ENCODE measurements around the gene ENTPD8.

DNA sequence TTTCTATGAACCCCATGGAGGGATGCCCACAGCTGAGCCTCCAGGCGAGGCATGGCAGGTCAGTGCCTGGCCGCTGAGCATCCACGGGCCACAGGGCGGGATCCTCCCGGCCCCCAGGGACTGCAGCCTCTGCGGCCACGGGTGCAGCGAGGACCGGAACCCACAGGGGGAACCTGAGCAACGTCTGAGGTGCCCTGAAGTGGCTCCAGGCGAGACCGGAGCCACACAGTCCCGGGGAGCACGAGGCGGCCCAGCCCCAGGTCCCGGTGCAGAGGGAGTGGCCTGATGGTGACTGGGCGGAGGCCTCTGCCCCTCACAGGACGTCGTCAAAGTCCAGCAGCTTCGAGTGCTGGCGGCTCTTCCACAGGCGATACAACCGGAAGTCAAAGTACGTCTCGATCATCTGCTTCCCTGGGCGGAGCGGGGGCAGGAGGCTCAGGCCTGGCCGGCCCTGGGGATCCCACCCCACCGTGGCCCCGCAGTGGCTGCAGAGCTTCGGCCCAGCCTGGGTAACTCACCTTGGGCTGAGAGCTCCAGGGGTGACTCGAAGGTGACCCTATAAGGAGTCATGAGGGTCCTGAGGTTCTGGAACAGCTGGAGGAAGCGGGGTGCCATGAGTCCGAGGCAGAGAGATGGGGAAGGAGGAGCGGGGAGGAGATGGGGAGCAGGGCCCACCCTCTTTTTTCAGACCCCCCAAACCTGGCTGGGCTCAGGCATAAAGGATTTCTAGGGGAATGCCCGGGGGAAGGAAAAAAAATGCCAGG is 8.1 kb upstream of the ENTPD8 start:
- TF ChIP-seq NFIC (IDR thresholded peaks at IDR 0.05): no peak
- TF ChIP-seq REST (IDR thresholded peaks at IDR 0.05; ENCODE audit: low read depth): no peak
- TF ChIP-seq EP300 (IDR thresholded peaks at IDR 0.05; ENCODE audit: borderline replicate concordance): no peak
- no peak for TF ChIP-seq TCF12 (IDR thresholded peaks at IDR 0.05; ENCODE audit: low read depth)
- no peak for TF ChIP-seq RAD21 (IDR thresholded peaks at IDR 0.05; ENCODE audit: low read depth)
- TF ChIP-seq USF1 (IDR thresholded peaks at IDR 0.05): no peak
- no peak for TF ChIP-seq MAX (IDR thresholded peaks at IDR 0.05)
- TF ChIP-seq TAF1 (IDR thresholded peaks at IDR 0.05; ENCODE audit: low read depth): 0 out of 2 replicates have a peak, but pooled peaks have one; percentile 6
- TF ChIP-seq EGR1 (IDR thresholded peaks at IDR 0.05): no peak
- no peak for TF ChIP-seq YY1 (IDR thresholded peaks at IDR 0.05; ENCODE audit: low read depth)
- no peak for TF ChIP-seq CEBPB (IDR thresholded peaks at IDR 0.05)
- no peak for TF ChIP-seq ZBTB7A (IDR thresholded peaks at IDR 0.05; ENCODE audit: low read depth)
- TF ChIP-seq CREB1 (IDR thresholded peaks at IDR 0.05; ENCODE audit: low read depth): no peak
- TF ChIP-seq TEAD4 (IDR thresholded peaks at IDR 0.05): no peak

Data from Ishikawa (cell line).